ENCODE data around the gene CHML.

CHML gene

DNA sequence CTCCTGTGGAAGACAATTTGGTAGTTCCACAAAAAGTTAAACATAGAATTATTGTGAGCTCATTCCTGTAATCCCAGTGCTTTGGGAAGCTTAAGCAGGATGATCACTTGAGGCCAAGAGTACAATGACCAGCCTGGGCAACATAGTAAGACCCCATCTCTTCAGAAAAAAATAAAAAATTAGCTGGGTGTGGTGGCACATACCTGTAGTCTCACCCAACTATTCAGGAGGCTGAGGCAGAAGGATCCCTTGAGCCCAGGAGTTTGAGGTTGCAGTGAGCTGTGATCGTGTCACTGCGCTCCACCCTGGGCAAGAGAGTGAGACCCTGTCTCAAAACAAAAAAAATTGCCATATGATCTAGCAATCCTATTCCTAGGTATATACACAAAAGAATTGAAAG lies 4.1 kb upstream of the CHML start:
- DNase-seq: no peak

DNA sequence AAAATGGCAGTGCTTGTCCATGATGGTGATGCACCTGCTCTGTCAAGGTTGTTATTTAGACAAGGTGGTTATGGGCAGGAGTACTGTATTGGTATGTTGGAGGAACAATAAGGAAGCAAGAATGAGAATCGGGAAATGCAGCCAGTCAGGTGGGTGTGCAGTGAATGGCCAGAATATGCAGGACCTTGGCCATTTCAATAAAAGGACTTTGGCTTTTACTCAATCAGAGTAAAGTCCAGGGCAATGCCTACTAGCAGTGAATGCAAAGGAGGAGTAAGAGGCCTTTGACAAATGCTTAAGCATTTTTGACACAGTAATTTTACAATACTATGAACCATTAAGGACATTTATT lies 2.4 kb upstream of the CHML start:
- DNase-seq: no peak

DNA sequence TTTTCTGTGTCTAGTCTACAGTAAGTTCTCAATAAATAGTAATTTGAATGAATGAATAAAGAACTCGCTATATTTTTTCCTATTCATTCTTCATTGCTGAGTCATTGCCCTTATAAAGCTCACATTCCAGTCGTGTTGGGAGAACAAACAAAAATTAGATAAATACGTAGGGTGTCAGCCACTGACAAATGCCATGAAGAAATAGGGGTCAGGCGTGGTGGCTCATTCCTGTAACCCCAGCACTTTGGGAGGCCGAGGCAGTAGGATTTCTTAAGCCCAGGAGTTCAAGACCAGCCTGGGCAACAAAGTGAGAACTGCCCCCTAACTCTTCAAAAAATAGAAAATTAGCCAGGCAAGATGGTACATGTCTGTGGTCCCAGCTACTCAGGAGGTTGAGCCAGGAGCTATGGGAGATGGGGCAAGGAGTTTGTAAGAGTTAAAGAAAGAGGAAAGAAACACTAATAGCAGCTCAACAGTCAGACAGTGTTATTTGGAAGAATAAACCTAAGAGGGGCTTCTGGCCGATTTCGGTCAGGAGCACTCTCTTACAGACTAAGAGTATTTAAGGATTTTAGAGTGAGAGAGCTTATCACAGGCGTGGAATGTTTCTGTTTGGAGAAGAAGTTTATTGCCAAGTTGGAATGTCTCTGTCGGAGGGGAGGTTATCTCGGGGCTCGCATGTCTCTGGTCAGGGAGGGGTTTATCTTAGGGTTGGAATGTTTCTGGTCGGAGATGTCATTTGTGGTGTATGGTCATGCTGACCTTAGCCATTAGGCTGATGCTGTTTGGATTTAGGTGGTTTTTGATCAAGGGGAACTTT lies 1.8 kb upstream of the CHML start:
- DNase-seq: no peak

DNA sequence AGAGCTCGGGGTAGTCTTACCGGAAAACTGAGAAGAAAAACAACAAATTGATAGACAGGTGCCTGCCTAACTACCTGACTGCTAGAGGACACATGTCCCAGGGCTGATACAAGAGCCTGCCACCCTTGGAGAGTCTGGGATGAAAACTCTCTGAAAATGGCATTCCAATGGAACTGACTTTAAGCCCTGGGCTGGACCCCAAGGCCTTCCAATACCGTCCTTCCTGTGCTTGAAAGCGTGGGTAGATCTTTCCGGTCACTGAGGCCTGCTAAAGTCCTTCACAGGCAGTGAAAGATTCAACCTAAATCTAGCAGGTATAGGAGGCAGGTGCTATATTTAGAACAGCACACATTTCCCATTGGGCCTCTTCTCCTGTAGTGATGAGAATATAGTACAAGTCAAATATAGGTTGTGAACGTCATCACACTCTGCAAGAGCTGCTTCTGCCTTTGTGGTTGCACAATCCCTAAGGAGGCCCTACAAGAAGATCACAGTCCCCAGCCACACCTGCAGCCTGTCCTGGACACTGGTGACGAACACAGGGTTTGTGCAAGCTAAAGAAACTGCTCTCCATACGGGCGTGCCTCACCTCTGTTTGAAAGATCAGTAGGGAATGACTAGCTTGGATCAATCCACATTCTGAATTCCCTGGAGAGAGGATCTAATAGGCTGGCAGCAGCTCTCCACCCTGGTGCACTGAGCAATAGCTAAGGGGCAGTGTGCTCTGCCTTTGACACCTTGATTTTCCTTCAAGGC lies 876 bp upstream of the CHML start:
- peak; percentile 12 for DNase-seq

DNA sequence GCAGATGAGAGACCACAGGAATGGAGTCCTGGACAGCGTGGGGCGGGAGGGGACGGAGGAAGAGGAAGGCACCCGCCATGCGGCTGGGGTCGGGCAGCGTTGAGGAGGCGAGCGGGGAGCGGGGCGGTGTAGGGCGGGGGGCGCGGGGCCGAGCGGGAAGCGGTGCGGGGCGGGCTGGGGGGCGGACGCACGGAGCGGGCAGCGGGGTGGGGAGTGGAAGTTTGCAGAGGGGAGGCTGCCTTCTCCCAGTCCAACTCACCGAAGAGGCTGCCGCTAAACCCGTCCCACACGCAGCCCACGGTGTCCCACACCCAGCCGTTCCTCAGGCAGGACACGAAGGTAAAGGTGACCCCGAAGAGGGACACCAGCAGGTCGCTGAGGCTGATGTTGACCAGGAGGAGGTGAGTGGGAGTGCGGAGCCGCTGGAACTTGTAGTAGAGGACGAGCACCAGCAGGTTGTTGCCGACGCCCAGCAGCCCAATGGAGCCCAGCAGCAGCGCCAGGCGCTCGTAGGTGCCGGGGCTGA lies 483 bp downstream of the CHML start:
- no peak for DNase-seq

DNA sequence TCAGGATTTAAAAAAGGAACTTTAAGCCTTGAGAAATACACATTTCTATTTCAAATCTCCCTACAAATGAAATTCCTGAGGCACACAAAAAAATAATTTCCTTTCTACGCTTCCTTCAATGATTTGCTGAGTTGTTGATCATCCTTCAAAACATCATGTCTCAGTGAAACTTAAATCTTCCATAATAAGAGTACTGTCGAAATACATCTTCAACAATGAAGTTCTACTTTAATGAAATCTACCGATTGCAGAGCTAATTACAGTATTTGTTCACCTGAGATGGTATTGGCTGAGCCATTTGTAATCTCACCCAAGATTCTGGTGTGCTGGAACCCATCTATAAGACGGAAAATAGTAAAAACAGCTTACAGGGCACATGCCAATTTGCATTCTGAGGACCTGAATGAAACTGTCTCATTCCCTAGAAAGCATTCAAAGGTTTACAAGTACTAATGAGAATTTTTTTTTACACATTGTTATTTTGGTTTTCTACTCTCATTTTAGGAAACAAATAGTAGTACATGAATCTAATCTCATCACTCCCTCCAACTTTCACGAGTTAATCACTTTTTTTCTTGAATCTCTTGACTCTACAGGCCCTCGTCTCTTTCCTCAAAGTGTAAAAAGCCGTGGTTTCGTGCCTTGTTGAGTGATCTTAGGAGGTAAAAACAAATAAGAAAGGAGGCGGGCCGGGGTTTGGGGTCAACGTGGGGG lies 1.1 kb downstream of the CHML start:
- DNase-seq: no peak

DNA sequence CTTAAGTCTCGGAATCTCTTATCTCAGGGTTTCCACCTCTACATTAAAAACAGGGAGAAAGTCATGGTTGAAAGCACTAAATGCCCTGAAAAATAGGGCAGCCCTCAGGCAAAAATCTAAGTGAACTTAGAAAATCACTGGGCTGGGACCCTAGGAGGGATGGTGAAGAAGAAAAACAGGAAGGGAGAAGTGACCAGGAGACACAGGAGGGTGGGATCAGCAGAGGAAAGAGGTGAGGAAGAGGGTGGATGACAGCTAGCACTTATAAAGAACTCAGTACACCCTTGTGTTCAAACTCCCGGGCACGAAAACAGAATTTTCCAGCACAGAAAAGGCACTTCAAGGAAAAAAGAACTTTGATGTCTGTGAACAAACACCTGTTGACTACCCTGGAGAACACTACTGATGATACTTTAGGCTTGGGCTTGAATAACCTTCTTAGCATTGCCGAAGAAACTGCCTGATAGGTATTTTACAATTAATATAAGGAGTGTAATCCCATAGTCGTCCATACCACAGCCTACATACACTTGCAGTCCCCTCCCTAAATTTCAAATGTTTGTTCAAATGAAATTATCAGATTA lies 2.0 kb downstream of the CHML start:
- DNase-seq: no peak

DNA sequence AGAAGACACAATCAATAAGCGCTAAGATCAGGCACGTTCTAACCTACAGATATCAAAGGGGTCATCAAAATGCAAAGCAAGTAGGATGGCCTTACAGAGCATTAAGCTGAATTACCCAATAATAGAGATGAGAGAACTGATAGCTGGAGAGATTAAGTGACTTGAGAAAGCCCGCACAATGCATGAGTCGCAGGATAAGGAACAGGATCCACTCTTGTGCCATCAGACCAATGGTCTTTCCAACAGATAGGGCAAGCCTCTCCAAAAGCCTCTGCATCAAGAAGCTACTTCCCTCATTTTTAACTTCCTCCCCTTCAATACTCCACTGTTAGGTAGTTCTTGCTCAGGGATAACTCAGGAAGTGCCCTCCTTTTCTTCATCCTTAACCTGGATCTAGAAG lies 2.6 kb downstream of the CHML start:
- no peak for DNase-seq

DNA sequence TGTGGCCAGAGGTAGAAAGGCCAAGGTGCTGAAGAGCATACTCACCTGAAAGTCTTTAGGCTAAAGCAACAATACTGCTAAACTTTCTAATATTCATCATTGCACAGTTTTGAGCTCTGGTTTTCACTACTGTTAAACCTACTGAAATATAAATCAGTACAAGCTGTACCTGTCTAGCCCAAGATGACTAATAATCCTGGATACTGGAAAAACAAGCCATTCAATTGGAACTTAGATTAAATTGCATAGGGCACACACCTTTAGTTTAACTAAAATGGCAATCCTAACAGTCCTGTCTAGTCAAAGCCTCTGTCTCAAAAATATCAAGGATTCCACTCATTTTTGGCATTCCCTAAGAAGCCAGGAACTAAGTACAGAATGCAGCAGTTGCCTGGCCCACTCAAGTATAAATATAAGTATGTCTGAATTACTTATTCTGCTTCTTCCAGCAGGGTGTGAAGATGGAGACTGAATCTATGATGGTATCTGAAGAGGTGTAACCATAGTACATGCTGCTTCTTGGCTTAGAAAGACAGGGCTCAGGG lies 3.1 kb downstream of the CHML start:
- DNase-seq: no peak

DNA sequence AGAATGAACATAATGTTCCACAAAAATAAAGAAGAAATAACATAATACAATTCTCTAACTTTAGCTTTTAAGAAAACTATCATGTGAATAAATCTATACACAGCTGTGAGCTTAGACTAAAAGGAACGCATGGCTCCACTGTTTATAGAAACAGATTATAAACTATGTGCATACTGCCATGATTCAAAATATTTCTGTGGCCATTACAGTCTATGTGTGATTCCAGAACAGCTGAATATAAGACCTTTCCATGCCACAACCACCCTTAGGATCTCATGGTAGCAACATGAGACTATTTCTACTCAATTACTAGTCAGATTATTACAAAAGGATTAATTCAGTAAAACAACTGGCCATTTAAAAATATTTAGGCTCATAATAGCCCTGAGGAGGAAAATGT lies 3.9 kb downstream of the CHML start:
- no peak for DNase-seq

DNA sequence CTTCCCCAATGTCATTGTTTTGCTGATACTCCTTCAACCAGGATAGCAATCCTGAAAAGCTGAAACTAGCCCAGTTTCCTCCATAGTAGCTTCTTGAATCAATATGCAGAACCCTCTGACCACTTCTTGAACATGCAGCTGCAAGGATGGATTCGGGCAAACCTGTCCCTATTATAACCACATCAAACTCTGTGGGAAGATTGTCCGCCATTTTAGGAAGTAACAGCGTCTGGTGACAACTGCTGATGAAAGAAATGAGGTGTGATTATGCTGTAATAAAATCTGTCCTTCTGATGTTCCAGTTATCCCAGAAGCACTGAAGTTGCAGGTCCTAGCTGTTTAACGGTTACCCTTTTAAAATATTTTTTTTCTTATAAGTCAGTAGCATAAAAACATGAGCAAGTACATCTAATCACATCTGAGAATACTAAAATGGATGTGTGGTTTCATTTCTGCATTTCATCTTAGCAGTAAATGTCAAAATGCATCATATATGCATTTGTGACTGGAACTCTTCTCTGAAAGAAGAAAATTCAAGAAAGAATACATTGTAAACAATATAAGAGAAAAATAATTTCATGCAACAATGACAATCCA lies 4.5 kb downstream of the CHML start:
- no peak for DNase-seq

DNA sequence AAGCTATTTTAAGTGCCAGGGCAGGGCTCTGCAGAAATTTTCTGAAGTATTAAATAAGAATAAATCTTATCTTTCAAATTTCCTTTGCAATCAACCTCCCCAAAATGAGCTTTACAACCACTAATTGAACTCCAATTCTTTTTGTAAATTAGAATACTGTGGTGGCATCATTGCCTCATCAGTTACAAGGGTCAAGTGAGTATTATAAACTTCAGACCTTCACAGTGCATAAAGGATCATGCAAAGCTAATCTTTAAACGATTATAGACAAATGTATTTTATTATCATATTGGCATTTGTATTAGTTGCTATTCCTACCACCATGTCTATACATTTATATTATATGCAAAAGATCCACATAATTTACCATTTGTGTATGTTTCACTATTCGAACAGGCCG lies 7.2 kb downstream of the CHML start:
- DNase-seq: no peak

DNA sequence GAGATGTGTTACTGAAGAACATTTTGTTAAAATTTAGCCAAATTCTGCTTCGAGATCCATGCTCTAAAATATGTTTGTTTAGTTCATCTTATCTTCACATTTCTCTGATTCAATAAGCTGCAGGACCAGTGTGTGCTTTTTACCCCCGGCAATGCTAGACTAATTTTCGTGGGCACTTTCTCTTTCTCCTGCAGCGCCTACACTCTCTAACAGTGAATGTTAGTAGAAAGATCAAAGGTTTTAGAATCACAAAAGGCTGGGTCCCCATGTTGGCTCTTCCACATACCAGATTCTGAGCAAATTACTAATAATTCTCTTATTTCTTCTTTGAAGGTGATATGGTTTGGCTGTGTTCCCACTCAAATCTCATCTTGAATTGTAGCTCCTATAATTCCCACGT lies 8.5 kb downstream of the CHML start:
- no peak for DNase-seq

DNA sequence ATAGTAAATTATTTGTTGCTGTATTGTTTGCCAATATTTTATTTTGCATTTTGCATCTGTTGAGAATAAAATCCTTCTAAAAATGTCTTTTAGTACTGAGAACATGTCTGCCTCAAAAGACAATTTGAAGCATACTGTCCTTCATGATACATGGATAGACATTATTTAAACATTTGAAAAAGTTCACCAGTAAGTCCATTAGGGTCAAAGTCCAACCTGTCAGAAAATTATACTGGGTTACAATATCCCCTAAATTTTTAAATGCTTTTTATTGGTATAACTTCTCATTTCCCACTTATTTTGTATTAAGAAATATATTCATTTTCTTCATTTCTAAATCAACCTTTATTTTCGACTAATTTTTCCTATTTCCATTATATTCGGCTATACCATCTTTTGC lies 9.3 kb downstream of the CHML start:
- no peak for DNase-seq

DNA sequence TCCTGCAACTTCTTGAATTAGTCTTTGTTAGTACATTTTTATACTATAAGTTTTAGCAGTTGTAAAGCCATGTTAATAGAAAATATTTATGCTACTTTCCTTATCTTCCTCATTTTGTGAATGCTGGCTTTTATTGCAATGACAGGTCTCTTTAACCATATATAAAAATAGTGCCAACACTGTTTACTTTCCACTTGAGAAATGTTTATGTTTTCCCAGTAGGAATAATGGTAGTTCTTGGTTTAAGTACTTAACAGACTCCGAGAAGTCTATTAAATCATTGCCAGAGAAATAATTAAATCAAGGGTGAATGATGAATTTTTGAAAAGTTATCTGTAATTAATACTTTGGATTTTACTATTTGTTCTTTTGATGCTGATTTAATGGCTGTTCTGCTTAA lies 9.7 kb downstream of the CHML start:
- DNase-seq: no peak

DNA sequence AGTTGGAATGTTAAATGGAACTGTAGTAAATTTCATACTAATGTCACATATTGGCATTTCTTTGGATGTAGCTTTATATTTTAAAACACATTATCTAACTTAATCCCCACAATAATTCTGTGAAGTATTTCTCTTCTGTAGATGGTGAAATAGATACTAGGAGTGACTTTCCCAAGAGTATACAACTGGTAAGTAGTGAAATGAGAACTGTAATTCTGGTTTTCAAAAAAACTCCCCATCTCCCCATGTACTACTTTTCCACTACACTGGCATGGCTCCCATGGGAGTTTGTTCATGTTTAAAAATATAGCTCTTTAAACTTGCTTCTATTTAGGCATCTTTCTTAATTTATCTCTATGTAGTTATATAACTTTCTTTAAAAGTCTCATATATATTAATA lies 10.2 kb downstream of the CHML start:
- DNase-seq: no peak

DNA sequence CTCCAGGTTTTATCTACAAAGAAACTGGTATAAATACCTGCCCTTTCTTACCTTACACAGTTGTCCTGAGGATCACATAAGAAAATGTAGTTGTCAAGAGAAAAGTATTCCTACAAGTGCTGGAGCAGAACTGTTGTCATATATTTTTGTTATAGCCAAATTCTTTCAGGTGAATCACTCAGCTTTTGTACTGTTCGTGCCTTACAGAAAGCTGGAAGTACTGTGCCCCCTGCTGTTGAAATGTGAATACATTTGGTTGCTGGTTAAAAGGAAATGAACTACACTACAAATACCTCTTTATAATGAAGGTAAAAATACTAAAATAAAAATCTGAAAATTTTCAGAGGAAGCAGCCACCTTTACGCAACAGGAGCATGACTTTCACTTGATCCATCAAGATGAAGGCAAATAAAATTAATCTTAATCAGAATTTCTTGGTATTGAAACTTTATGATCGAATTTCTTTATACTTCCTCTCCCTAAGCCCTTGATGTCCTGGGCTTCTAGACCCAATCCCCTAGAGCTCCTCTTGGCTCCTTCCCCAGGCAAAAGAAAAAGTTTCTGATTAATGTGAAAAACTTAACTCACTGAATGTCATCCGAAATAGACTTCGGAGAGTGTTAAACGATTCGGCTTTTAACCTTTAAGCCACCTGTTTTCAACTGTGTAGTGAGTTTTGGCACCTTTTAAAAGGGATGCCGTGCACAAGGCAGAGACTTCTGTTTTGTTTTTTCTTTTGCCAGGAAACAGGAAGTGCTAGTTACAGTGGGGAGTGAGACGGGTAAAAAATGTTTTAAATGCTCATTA lies 12.5 kb downstream of the CHML start:
- DNase-seq: no peak

DNA sequence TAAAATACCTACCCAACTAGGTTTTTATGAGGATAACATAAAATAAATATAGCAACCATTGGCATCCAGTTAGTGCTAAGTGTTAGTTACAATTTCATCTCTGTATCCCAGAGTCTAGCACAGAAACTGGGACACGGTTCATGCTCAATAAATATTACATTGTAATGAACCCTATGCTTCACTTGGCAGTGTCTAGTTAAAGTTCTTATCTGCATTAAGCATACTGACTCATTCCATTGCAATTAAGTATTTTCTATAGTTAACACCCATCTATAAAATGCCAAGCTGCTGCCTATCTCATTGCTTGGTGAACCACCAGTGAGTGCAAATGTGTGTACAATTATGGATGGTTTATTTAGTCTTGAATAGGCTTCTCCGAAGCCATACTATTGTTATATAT lies 15.2 kb downstream of the CHML start:
- no peak for DNase-seq

DNA sequence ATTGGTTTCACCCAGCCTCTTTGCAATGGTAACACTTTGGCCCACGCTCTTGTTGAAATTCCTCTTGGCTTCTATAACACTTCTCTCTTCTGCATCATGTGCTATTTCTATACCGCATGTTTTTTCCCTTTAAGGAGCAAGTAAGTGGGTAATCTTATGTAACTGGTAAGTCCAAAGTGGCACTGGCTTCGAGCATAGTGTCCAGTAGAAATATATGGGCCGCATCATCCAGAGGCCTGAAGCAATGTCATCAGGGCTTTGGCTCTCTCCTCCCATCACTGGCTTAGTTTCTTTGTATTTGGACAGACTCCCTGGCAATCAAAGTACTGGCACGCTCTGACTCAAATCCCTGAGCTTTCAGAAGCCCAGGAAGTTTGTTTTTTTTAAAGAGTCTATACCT lies 17.5 kb downstream of the CHML start:
- no peak for DNase-seq

DNA sequence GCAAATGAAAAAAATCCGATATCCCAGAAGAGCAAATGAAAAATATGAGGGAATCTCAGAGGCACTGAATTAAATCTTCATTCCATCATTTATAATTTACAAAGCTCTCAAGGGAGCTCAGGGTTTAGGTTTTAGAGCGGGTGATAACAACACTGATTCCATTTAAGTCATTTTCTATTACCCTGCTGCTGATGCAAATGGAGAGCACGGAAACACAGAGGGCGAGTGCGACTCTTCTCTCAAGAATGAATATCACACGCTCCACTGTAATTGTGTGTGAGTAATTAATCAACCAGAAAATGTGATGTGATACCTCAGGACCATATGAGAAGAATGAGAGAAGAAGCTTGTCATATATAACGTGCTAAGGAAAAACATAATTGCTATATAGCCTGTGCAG lies 22.7 kb downstream of the CHML start:
- no peak for DNase-seq

DNA sequence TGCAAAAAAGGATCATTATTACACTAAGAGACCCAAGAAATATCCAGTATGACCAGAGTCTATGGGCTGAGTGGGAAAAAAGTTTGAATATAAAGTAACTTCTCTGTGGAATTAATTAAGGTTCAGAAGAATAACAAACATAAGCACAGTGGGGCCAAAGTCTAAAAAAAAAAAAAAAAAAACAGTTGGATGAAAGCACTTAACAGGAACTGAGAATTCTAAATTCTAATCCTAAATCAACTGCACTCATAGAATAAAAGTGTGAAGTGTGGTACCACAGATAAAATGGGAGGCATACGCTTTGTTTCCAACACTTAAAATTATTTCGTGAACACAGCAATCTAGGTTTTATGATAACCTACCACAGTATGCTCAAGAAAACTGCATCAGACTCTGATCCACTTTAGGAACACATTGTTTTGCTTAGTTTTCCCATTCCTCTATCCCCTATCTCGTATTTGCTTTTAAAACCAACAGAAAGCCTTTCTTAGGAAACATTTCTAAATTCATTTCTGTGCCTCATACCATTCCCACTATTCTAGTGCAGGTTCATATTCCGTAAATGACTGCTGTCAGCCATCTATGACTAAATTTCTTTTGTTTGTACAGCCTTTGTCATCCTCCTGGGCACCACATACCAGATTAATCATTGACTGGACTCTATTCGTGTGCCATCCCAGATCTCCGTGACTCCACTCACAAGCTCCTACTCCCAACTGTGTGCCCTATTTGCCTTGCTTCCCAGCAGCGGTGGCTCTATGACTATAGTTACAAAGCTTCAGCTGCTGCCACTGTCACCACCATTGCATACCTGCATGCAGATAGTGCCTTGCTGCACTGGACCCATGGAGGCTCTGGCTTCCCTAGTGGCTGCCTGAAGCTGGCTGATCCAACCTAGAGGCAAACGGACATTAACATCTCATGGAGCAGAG lies 24.9 kb downstream of the CHML start:
- DNase-seq: no peak
